GM19397 (cell line): ENCODE measurements around the gene LRRK2.
A peak's percentile ranks its signal among the peaks of the same experiment; 100 is the strongest.
"Not testable (repeated sequence)": the region's sequence is repeated elsewhere in the genome, so short reads cannot be mapped to it uniquely, and the experiment has no call there.

Experiments
- ATAC-seq: cut with Tn5 transposase; IDR thresholded peaks from one replicate; pipeline ENCODE4 v1.9.1; 2021; ENCODE audit warnings: mild to moderate bottlenecking, moderate library complexity; ENCODE audit not compliant: unreplicated experiment

LRRK2 gene

GRCh38 chr12:40211186-40211585 lies 13.6 kb upstream of the LRRK2 start:
- not testable (repeated sequence) for ATAC-seq

GRCh38 chr12:40212566-40212965 lies 12.2 kb upstream of the LRRK2 start:
- ATAC-seq = no peak

DNA sequence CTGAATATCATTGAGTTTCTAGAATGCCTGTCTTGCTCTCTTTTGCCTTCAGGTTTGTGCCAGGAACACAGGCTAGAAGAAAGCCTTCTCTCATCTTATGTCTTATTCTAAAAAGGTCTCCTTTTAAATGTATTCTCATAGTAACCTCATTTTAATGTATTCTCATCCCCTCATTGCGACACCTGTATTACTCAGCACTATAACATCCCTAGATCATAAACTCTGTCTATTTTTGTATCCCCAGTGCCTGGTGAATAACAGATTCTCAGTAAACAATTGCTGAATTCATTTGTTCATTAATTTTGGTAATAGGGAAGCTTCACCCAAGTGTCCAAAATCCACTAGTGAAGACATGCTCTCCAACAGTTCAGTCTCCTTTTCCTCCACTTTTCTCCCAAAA lies 8.8 kb upstream of the LRRK2 start:
- ATAC-seq = no peak

- no peak for ATAC-seq
These were observed 8.1 kb upstream of the LRRK2 start for GRCh38 chr12:40216516-40217288.

GRCh38 chr12:40219760-40220159 lies 5.0 kb upstream of the LRRK2 start:
- ATAC-seq = no peak

DNA sequence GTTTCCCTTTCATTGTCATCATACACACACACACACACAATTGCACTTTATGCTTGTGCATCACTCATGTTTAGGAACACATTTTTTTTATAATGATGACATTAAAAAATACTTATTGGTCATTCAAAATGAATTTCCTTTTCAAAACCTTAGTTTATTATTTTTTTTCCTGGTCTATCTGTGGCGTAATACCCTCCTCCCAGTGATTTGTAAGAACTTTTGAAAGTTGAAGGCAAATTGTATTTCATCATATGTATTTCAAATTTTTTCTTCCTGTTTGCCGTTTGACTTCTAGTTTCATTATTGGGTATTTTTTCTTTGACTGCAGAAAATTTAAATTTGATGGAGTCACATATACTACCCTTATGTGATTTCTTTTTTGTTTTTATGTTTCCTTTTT lies 2.5 kb upstream of the LRRK2 start:
- ATAC-seq = no peak

GRCh38 chr12:40223646-40224045 lies 1.2 kb upstream of the LRRK2 start:
- ATAC-seq = no peak

GRCh38 chr12:40225337-40225983 lies 663 bp downstream of the LRRK2 start:
- no peak for ATAC-seq

- peak; percentile 46 for ATAC-seq
These were observed 1.3 kb downstream of the LRRK2 start for GRCh38 chr12:40225984-40226602.

GRCh38 chr12:40226705-40227104 lies 1.9 kb downstream of the LRRK2 start:
- ATAC-seq = peak; percentile 17

DNA sequence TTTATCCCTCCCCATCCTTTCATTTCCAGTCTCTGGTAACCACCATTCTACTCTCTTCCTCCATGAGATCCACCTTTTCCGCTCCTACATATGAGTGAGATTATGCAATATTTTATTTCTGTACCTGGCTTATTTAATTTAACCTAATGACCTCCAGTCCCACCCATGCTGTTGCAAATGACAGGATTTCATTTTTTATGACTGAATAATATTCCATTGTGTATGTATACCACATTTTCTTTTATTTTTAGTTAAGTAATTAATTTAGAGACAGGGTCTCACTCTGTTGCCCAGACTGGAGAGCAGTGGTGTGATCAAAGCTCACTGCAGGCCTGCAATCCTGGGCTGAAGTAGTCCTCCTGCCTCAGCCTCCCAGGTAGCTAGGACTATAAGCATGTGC lies 2.6 kb downstream of the LRRK2 start:
- ATAC-seq = no peak

DNA sequence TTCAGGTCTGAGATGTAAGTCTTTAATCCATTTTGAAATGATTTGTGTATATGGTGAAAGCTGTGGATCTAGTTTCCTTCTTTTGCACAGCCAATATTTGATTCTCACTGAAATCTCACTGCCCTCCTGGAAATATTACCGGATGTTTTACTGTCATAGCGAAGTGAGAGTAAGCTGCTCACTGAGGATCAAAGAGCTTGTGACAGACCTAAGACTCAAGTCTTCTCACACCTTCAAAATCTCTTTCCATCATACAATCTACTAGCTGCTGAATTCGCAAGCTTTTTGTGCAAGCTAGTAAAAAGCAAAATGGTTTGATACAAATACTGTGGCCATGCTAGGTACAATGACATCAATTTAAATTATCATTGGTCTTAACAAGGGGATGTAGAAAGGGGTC lies 3.9 kb downstream of the LRRK2 start:
- no peak for ATAC-seq

GRCh38 chr12:40229690-40230651 lies 5.2 kb downstream of the LRRK2 start:
- no peak for ATAC-seq

DNA sequence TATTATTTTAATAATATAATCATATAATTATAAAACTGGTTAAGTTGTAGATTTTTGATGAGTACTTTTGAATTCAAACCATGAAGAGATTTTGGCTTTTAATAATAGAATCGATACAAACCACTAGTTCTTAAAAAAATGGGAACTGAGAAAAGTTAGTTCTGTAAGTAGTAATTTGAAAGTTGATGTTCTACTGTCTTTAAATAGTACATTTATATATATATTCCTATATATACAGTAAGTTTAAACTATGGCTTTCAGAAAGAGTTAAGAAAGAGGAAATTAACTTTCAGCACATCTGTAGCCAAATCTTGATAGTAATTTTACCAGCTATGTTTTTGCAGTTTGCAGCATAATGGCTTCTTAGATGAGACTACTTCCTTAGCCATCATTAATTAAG lies 7.8 kb downstream of the LRRK2 start:
- ATAC-seq = no peak

DNA sequence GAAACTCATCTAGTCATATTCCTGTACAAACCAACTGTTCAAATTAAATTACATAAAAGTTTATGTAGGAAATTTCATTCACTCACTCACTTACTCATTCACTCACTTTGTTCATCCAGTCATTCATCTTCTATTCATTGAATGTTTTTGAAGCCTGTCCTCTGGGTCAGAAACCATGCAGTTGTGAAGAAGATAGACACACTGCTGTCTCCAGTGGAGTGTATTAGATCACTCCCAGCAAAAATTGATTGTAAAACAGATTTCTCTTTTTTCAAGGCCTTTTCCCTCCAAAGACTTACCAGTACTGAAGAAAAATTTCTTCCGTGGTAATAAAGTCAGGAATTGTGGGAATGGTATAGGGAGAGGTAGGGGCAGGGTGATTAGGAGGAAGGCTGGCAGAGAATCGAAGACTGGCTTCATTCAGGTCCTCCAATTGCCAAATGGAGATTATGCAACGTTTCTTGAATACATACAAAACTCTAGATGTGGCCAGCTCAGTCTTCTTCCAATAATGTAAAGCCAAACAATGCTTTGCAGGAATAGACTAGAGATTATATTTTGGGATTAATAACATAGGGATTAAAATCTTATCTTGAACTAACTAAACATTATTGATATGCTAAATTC lies 9.1 kb downstream of the LRRK2 start:
- no peak for ATAC-seq

- ATAC-seq = no peak
These were observed 11.6 kb downstream of the LRRK2 start for GRCh38 chr12:40236357-40236850.

GRCh38 chr12:40238266-40238902 lies 13.6 kb downstream of the LRRK2 start:
- ATAC-seq = no peak

DNA sequence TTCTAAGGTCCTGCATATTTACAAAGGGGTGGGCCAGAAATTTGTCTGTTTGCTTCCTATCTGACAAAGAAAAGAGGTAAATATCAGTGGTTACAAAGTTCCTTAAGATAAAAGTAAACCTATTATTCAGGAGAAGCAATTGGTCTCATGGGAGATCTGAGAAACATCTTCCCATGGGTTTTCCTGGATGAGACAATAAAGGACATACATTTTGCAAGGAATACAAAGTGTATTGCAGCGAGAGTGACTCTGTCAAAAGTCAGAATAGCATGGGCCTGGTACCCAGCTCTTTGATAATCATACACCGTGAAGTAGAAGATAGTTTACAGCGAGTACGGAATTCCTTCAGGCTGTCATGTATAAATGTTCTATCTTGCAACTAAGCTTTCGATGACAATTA lies 14.2 kb downstream of the LRRK2 start:
- no peak for ATAC-seq

- no peak for ATAC-seq
These were observed 16.0 kb downstream of the LRRK2 start for GRCh38 chr12:40240779-40241178.

- ATAC-seq = no peak
These were observed 16.9 kb downstream of the LRRK2 start for GRCh38 chr12:40241741-40242140.
